ENCODE results near the gene UMODL1.
"Not testable (repeated sequence)": the region's sequence is repeated elsewhere in the genome, so short reads cannot be mapped to it uniquely, and the experiment has no call there.

The UMODL1 gene

DNA sequence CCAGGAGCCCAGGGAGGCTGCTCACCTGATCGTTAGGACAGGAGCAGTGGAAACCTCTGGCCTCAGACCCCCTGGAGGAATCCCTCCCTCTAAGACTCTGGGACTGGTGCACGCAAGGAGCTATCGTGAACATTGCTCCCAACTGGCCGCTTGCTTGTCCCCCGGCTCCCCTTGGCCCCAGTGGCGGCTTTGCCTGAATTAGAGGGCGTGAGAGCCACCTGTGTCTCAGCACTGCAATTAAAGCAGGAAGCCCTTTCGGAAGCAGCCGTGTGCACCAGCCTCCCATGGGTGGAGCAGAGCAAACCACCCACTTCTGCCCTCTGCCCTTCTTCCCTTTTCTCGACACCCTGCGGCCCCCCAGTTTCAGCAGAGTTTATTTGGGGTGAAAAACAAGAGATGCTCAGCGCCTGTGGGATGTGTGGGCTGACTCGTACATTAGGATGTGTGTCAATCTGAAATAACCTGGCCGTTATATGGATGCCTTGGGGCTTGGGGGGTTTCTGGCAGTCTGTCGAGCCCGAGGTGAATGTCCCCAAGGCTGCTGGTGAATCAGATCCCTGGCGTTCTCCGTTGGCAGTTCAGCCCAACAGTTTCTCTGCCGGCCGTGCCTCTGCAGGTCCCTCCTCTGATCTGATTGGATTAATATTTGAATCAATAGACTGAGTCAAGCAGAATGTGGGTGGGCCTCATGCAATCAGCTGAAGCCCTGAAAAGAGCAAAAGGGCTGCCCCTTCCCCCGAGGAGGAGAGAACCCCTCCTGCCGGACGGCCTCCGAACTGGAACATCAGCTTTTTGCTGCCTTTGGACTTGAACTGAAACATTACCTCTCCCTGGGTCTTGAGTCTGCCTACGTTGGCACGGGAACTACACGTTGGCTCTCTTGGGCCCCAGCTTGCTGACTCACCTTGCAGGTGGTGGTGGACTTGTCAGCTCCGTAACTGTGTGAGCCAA lies 7.3 kb upstream of the UMODL1 start:
- peak overlapping the region; percentile 81 for H3K27ac ChIP-seq
- peaks cover 85% of the 10 kb centered on the region for H3K4me1 ChIP-seq
- no peaks in the 10 kb centered on the region for H3K9me3 ChIP-seq
- no peak for TF ChIP-seq Cebpa-rat (IDR thresholded peaks at IDR 0.05)
- no peaks in the 10 kb centered on the region for H4K20me1 ChIP-seq
- H3K4me2 ChIP-seq = peak overlapping the region; percentile 92
- no peaks in the 10 kb centered on the region for H3K36me3 ChIP-seq
- H3K4me3 ChIP-seq = peak overlapping the region; percentile 54
- H3K9ac ChIP-seq = peak overlapping the region; percentile 60
- H3K27me3 ChIP-seq = no peaks in the 10 kb centered on the region

DNA sequence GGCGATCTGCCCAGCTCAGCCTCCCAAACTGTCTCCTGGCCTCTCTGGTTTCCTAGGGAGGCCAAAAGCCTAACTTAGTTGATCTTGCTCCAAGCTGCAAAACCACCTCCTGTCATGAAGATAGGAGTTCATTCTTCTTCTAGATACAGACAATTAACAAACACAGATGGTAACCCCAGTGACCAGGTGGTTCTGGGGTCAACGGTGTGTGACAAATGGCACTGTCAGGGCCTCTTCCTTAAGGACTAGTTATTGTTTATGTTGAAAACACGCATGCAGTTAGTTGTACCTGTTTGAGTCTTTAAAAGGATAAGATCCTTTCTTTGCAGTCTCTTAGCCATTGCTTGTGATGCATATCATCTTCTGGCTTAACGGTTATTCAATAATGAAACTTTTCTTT lies 4.6 kb upstream of the UMODL1 start:
- H3K4me3 ChIP-seq = no peak overlapping the region
- no peaks in the 10 kb centered on the region for H4K20me1 ChIP-seq
- no peaks in the 10 kb centered on the region for H3K9me3 ChIP-seq
- H3K4me2 ChIP-seq = peak overlapping the region; percentile 50
- no peaks in the 10 kb centered on the region for H3K36me3 ChIP-seq
- H3K27ac ChIP-seq = no peak overlapping the region
- no peaks in the 10 kb centered on the region for H3K27me3 ChIP-seq
- TF ChIP-seq Cebpa-rat (IDR thresholded peaks at IDR 0.05) = no peak
- no peak overlapping the region for H3K9ac ChIP-seq
- peaks cover 75% of the 10 kb centered on the region for H3K4me1 ChIP-seq

DNA sequence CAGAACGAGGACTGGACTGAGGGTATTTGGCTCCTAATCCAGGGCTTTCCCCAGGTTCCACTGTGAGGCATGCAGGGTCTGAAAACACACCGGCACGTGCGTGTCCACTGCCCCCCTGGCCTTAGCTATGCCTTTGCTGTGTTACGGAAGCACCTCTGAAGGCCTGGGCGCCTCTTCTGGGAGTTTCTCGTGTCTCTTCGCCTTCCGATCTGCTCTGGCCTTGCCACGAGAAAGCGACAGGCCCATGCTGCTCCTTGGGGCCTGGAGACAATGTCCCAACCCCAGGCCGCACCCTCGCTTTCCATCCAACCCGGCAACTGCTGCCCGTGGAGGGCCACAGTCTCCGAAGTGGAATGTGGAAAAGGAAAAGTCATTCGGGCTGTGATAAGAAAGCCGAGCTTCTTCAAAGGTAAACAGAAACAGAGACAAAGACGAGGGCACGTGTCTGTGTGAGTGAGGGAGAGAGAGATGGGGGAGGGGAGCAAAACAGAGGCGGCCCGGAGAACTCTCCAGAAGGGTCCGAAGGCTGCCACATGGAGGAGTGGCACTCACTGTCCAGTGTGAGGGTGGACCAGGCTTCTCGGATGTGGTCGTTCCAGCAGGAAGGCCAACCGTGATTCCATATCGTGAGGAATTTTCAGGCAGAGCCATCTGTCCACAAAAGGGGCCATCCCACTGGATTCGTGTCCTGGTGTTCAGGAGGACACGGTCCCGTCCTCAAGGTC lies 3.4 kb upstream of the UMODL1 start:
- Histone ChIP-seq H3K4me1 (peaks cover 68% of the 10 kb centered on the region), H3K4me3 (no peak overlapping the region), H3K36me3 (no peaks in the 10 kb centered on the region), H4K20me1 (no peaks in the 10 kb centered on the region), H3K9ac (no peak overlapping the region), H3K27ac (no peak overlapping the region), H3K4me2 (no peak overlapping the region), H3K27me3 (no peaks in the 10 kb centered on the region), H3K9me3 (no peaks in the 10 kb centered on the region)
- TF ChIP-seq Cebpa-rat (IDR thresholded peaks at IDR 0.05) = no peak

DNA sequence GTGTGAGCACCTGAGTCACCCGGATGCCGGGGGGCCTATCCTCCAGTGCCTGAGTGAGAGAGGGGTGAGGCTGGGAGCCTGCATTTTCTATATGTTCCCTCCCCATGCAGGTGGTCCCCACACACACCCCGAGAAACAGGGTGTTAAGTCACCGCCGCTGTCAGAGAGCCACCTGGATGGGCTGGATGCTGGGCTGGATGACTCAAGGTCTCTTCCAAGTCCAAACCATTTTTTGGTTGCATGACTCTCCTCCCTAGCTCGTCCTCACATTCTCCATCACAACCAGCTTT lies 2.9 kb upstream of the UMODL1 start:
- Histone ChIP-seq H3K9me3 (no peaks in the 10 kb centered on the region), H3K4me1 (peaks cover 68% of the 10 kb centered on the region), H4K20me1 (no peaks in the 10 kb centered on the region), H3K4me3 (no peak overlapping the region), H3K36me3 (no peaks in the 10 kb centered on the region), H3K27ac (no peak overlapping the region), H3K27me3 (no peaks in the 10 kb centered on the region), H3K9ac (no peak overlapping the region), H3K4me2 (no peak overlapping the region)
- TF ChIP-seq Cebpa-rat (IDR thresholded peaks at IDR 0.05) = no peak

DNA sequence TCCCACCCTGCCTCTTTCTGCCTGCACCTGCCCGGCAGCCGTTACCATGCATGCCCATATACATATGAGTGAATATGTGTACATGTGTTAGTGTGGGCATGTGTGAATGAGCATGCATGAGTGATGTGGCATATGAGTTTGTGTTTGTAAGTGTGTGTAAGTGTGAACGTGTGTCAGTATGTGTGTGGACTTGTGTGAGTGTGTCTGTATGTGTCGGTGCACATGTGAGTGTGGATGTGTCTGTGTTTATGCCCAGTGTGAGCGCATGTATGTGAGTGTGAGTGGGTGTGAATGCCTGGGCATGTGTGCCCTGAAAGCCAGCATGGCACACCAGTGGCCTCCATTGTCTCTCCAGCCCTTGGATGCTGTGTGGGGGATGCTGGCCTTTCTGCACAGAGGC lies 2.5 kb upstream of the UMODL1 start:
- no peak for TF ChIP-seq Cebpa-rat (IDR thresholded peaks at IDR 0.05)
- Histone ChIP-seq H3K4me3 (no peak overlapping the region), H4K20me1 (no peaks in the 10 kb centered on the region), H3K36me3 (no peaks in the 10 kb centered on the region), H3K9ac (no peak overlapping the region), H3K9me3 (no peaks in the 10 kb centered on the region), H3K27ac (no peak overlapping the region), H3K27me3 (no peaks in the 10 kb centered on the region), H3K4me1 (peaks cover 68% of the 10 kb centered on the region), H3K4me2 (0 out of 2 replicates have a peak overlapping the region, but pooled peaks have one; percentile 17)

DNA sequence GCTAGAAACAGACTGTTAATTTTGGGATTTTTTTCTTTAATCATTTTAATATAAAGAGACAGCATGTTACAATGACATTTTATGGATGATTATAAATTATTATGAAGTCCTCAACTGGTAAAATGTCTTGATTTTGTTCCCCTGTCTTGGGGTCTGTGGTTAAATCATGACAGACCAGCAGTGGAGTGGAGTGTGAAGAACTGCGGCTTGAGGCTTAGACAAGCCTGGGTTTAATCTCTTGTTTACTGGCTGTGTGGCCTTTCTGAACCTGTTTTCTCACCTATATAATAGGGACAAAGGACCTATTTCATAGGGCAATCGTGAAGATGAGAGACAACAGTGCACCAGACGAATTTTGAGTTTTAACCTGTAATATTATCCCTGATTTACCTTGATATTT lies 1.8 kb upstream of the UMODL1 start:
- Histone ChIP-seq H3K9me3 (no peaks in the 10 kb centered on the region), H3K4me1 (peaks cover 68% of the 10 kb centered on the region), H3K9ac (no peak overlapping the region), H3K27me3 (no peaks in the 10 kb centered on the region), H3K27ac (no peak overlapping the region), H3K4me2 (peak overlapping the region; percentile 17; the same call in 1 of the 2 replicates), H3K36me3 (no peaks in the 10 kb centered on the region), H4K20me1 (no peaks in the 10 kb centered on the region), H3K4me3 (no peak overlapping the region)
- TF ChIP-seq Cebpa-rat (IDR thresholded peaks at IDR 0.05) = no peak

DNA sequence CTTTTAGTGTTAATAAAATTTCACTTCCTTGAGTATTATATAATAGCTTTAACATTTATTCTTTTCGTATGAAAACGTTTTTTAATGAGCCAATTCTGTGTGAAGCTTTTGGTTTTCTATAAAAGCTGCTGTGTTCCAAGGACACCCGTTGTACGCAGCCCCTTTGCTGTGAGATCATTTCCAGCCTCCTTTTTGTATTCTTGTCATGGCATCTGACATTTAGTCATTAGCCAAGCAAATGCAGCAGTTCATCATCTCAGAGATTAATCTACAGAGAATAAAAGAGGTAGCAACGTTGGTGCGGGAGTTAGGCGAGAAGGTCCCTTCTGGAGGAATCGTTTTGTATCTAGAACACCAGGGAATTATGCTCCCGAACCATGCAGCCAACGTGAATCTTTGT lies 1.3 kb upstream of the UMODL1 start:
- H3K4me2 ChIP-seq = no peak overlapping the region
- no peaks in the 10 kb centered on the region for H3K27me3 ChIP-seq
- no peaks in the 10 kb centered on the region for H3K9me3 ChIP-seq
- H3K4me1 ChIP-seq = peaks cover 67% of the 10 kb centered on the region
- H4K20me1 ChIP-seq = no peaks in the 10 kb centered on the region
- no peaks in the 10 kb centered on the region for H3K36me3 ChIP-seq
- H3K4me3 ChIP-seq = no peak overlapping the region
- no peak overlapping the region for H3K27ac ChIP-seq
- TF ChIP-seq Cebpa-rat (IDR thresholded peaks at IDR 0.05) = no peak
- no peak overlapping the region for H3K9ac ChIP-seq

DNA sequence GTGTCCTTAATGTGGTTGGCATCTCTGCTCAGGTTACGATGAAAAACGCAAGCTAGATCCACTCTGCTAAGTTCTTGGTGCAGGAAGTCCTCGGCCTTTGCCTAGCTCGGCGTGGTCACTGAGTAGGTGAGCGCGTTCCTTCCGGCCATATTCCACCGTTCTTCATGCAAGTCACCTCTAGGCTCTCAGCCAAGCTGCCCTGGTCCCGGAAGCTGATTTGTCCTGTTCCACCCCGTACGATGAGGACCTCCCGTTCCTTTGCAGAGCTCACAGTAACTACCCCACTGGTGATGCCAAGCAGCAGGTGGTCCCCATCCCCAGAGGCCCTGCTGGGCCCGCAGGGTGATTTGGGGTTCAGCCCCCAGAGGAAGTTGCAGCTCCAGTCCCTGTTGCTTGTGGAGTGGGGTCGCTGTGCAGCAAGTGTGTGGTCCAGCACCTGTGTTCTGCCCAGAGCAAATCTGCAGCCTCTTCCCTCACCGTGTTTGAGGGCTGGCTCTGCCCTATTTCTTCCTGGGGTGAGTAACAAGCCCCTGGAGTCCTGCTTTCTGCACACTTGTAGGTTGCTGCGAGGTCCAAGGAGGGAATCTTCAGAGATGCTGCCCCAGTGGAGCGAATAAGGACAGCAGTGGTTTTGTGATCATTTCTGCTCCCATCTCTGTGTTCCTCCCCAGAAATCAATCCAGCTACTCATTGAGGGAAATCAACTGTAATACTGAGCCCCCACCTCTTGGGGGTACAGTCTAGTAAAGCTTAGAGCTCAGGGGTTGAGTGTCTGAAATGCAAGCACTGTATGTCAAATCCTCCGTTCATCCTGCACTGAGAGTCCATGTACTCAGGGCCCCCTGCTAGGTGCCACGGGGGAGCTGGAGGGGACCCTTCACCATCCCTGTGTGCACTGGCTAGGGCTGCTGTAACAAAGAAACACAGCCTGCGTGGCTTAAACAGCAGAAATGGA lies 2.3 kb downstream of the UMODL1 start:
- H3K27me3 ChIP-seq = no peaks in the 10 kb centered on the region
- no peak overlapping the region for H3K4me3 ChIP-seq
- TF ChIP-seq Cebpa-rat (IDR thresholded peaks at IDR 0.05) = no peak
- no peaks in the 10 kb centered on the region for H4K20me1 ChIP-seq
- H3K4me1 ChIP-seq = peaks cover 43% of the 10 kb centered on the region
- peak overlapping the region; percentile 69 for H3K4me2 ChIP-seq
- H3K9ac ChIP-seq = no peak overlapping the region; the same call in 1 of the 2 replicates
- no peak overlapping the region for H3K27ac ChIP-seq
- H3K9me3 ChIP-seq = no peaks in the 10 kb centered on the region
- H3K36me3 ChIP-seq = no peaks in the 10 kb centered on the region

DNA sequence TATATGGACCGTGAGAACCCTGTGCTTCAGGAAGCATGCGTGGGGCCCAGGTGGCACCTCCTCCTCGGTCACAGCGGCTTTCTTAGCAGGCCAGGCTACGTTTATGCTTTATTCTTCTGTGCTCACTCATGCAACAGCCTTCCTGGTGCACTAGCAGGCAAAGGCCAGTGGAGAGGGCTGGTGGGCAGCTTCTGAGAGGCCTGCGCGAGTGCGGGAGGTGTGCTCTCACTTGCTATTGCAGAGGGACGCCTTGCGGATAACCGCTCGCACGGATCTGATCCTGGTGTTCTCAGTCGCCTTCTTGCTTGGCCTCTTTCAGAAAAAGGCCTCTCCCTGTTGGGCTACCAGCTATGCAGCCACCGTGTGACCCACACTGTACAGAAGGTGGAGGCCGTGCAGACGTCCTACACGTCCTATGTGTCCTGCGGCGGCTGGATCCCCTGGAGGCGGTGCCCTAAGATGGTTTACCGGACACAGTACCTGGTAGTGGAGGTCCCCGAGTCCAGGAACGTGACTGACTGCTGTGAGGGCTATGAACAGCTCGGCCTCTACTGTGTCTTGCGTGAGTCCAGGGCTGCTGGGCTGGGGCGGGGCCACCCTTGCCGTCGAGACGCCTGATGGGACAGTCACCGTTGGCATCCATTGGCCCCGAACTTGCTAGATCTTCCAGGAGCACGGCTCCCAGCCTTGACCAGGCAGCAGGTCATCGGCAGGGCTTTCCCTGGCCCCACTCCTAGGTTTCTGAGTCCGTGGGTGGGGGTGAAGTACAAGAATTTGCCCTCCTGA lies 4.8 kb downstream of the UMODL1 start:
- H3K4me3 ChIP-seq = no peak overlapping the region
- no peak overlapping the region for H3K4me2 ChIP-seq
- H3K36me3 ChIP-seq = no peaks in the 10 kb centered on the region
- no peaks in the 10 kb centered on the region for H3K9me3 ChIP-seq
- H3K9ac ChIP-seq = no peak overlapping the region
- no peak for TF ChIP-seq Cebpa-rat (IDR thresholded peaks at IDR 0.05)
- H3K27ac ChIP-seq = no peak overlapping the region
- no peaks in the 10 kb centered on the region for H3K27me3 ChIP-seq
- peaks cover 41% of the 10 kb centered on the region for H3K4me1 ChIP-seq
- H4K20me1 ChIP-seq = no peaks in the 10 kb centered on the region

DNA sequence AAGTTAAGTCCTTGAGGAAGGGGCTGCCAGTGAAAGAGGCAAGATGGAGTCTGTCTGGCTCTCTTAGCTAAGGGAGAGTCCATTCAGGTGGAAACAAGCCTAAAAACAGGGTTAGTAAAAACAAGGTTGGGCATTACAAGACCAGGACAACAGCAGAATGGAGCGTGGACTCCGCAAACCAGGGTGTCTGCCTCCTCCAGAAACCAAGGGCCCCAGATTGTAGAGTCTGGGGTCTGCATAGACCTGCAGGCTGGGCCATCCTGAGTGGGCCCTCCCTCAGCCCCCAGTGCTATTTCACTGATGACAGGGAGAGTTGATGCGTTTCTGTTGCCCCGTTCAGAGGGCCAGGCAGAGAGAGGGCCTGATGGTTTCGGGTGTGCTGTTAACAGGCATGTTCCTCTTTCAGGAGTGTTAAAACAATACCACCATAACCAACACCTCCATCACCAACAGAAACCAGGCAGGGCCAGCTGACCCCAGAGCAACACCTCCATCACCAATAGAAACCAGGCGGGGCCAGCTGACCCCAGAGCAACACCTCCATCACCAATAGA lies 6.6 kb downstream of the UMODL1 start:
- H3K27ac ChIP-seq, H3K9me3 ChIP-seq, H3K36me3 ChIP-seq, H3K9ac ChIP-seq, H3K4me2 ChIP-seq, H3K27me3 ChIP-seq, H4K20me1 ChIP-seq, H3K4me3 ChIP-seq: not testable (repeated sequence)
- peaks cover 30% of the 10 kb centered on the region for H3K4me1 ChIP-seq

DNA sequence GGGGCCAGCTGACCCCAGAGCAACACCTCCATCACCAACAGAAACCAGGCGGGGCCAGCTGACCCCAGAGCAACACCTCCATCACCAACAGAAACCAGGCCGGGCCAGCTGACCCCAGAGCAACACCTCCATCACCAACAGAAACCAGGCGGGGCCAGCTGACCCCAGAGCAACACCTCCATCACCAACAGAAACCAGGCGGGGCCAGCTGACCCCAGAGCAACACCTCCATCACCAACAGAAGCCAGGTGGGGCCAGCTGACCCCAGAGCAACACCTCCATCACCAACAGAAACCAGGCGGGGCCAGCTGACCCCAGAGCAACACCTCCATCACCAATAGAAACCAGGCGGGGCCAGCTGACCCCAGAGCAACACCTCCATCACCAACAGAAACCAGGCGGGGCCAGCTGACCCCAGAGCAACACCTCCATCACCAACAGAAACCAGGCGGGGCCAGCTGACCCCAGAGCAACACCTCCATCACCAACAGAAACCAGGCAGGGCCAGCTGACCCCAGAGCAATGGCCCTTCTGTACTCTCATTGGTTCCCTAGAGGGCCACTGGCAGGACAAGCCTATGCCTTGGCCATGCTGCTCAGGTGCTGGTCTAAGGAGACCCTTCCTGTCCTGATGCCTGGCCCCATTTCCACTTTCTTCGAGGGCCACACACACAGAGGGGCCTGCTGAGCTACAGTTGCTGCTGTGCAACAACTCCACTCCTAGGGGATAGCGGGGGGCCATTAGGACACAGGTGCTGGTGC lies 7.3 kb downstream of the UMODL1 start:
- H3K27ac ChIP-seq, H3K4me2 ChIP-seq: not testable (repeated sequence)

More for the DNA sequence above, 7.3 kb downstream of the UMODL1 start:
- H3K4me3 ChIP-seq, H3K9me3 ChIP-seq, H3K36me3 ChIP-seq, H3K9ac ChIP-seq, H4K20me1 ChIP-seq, H3K27me3 ChIP-seq: not testable (repeated sequence)
- H3K4me1 ChIP-seq = peaks cover 23% of the 10 kb centered on the region

Measured in BLaER1 (cell line).